ENCODE results near the gene KLHDC8B. TPM values are rescaled to one million over a fixed set of nuclear protein-coding genes. Genes with fewer than 3 reads are reported as not detected.
"Not testable (repeated sequence)": the region's sequence is repeated elsewhere in the genome, so short reads cannot be mapped to it uniquely, and the experiment has no call there.

Gene KLHDC8B
- polyA plus RNA-seq, 1 donor, result 85.6 TPM

DNA sequence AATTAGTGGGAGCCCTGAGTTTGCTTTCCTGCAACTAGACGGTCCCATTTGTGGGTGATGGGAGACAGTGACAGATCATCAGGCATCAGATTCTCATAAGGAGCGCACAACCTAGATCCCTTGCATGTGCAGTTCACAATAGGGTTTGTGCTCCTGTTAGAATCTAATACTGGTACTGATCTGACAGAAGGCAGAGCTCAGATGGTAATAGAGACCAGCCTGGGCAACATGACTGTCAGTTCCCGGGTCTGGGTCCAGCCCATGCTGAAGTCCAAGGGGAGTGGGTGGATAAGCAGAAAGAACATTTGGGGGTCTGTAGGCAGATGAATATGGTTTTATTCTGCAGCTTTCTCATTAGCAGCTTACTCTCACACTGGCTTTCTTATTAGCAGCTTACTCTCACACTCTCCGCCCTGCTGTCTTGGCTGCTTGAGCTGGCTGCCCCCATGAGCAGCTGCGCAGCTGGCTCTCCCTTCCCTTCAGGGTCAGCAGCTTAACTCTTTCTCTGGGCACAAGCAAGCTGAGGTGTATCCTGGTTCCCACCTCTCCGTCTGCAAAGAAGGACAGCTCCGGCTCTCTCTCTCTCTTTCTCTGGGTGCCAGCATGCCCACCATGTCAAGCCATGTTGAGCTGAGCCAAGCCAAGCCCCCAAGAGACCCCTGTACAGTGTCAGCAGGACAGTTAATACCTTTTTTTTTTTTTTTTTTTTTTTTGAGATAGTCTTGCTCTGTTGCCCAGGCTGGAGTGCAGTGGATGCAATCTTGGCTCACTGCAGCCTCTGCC is 46.5 kb downstream of the KLHDC8B start:
- Histone ChIP-seq H3K9me3 (ENCODE audit: control insufficient read depth, low read depth, low read length) (peaks cover 9% of the 10 kb centered on the region), H3K36me3 (ENCODE audit: control insufficient read depth, insufficient read depth, low read length) (no peaks in the 10 kb centered on the region), H3K4me3 (ENCODE audit: low read length) (no peak overlapping the region), H3K4me1 (ENCODE audit: control insufficient read depth, insufficient read depth, low read length) (no peaks in the 10 kb centered on the region), H3K27me3 (ENCODE audit: control insufficient read depth, insufficient read depth, low read length) (no peaks in the 10 kb centered on the region), H3K27ac (ENCODE audit: low read length) (no peak overlapping the region)
- no peak for DNase-seq
- no CpG with 5 or more reads among the region's 7 CpGs for WGBS (ENCODE audit: insufficient coverage, low lambda C conversion rate)

DNA sequence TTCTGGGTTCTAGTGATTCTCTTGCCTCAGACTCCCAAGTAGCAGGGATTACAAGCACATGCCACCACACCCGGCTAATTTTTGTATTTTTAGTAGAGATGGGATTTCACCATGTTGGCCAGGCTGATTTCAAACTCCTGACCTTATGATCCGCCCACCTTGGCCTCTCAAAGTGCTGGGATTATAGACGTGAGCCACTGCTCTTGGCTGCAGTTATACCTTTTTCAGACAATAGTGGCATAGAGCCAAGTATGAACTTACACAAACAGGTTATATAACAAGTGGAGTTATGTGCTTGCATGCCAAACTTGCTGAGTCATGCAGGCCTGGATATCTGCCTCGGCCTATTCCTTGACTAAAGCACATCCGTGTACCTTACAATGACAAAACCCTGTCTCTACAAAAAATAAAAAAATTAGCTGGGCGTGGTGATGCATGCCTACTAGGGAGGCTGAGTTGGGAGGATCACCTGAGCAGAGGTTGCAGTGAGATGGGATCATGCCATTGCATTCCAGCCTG is 47.1 kb downstream of the KLHDC8B start:
- not testable (repeated sequence) for H3K27ac ChIP-seq (ENCODE audit: low read length); H3K27me3 ChIP-seq (ENCODE audit: control insufficient read depth, insufficient read depth, low read length); H3K36me3 ChIP-seq (ENCODE audit: control insufficient read depth, insufficient read depth, low read length); H3K9me3 ChIP-seq (ENCODE audit: control insufficient read depth, low read depth, low read length); H3K4me1 ChIP-seq (ENCODE audit: control insufficient read depth, insufficient read depth, low read length); H3K4me3 ChIP-seq (ENCODE audit: low read length)
- no CpG with 5 or more reads among the region's 6 CpGs for WGBS (ENCODE audit: insufficient coverage, low lambda C conversion rate)
- DNase-seq, result peak; percentile 31 to 72

DNA sequence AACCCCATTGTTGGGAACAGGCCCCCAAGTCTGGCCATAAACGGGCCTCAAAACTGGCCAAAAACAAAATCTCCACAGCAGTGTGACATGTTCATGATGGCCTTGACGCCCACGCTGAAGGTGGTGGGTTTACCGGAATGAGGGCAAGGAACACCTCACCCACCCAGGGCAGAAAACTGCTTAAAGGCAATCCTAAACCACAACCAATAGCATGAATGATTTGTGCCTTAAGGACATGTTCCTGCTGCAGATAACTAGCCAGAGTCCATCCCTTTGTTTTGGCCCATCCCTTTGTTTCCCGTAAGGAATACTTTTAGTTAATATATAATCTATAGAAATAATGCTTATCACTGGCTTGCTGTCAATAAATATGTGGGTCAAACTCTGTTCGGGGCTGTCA is 47.7 kb downstream of the KLHDC8B start:
- H3K4me1 ChIP-seq (ENCODE audit: control insufficient read depth, insufficient read depth, low read length), result no peaks in the 10 kb centered on the region
- H3K9me3 ChIP-seq (ENCODE audit: control insufficient read depth, low read depth, low read length), result peaks cover 3% of the 10 kb centered on the region
- no peaks in the 10 kb centered on the region for H3K36me3 ChIP-seq (ENCODE audit: control insufficient read depth, insufficient read depth, low read length)
- WGBS (ENCODE audit: insufficient coverage, low lambda C conversion rate), result 44% methylated on average over 1 of the region's 6 CpGs
- H3K27me3 ChIP-seq (ENCODE audit: control insufficient read depth, insufficient read depth, low read length), result no peaks in the 10 kb centered on the region
- H3K4me3 ChIP-seq (ENCODE audit: low read length), result no peak overlapping the region
- H3K27ac ChIP-seq (ENCODE audit: low read length), result no peak overlapping the region
- DNase-seq, result no peak

DNA sequence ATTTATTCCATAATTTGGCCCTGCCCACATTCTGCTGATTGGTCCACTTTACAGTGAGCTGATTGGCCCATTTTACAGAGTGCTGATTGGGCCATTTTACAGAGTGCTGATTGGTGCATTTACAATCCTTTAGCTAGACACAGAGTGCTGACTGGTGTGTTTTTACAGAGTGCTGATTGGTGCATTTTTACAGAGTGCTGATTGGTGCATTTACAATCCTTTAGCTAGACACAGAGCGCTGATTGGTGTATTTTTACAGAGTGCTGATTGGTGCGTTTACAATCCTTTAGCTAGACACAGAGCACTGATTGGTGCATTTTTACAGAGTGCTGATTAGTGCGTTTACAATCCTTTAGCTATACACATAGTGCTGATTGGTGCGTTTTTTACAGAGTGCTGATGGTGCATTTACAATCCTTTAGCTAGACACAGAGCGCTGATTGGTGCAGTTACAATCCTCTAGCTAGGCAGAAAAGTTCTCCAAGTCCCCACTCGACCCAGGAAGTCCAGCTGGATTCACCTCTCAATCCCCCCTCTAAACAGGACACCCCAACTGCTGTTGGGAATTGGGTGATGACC is 49.7 kb downstream of the KLHDC8B start:
- H3K36me3 ChIP-seq (ENCODE audit: control insufficient read depth, insufficient read depth, low read length); H3K4me1 ChIP-seq (ENCODE audit: control insufficient read depth, insufficient read depth, low read length); DNase-seq; H3K9me3 ChIP-seq (ENCODE audit: control insufficient read depth, low read depth, low read length); H3K27me3 ChIP-seq (ENCODE audit: control insufficient read depth, insufficient read depth, low read length); H3K4me3 ChIP-seq (ENCODE audit: low read length); H3K27ac ChIP-seq (ENCODE audit: low read length): not testable (repeated sequence)
- no CpG with 5 or more reads among the region's 6 CpGs for WGBS (ENCODE audit: insufficient coverage, low lambda C conversion rate)

DNA sequence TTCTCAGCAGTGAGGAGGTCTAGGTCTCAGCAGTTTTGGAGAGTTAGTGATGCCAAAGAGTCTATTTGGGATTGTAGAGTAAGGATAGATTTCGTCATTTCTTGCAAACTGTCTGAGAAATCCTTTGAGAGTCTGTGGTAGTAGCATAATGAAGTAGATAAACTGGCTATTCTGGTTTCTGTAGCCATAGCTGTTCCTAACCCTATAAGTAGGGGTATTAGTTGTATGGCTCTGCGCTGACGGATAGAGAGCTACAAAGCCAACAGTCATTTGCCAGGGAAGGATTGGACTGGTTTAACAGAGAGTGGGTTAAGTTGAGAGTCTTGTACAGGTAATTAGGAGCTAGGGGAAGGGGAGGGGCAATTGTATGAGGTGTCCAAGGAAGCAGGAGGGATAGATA is 50.6 kb downstream of the KLHDC8B start:
- Histone ChIP-seq H3K4me1 (ENCODE audit: control insufficient read depth, insufficient read depth, low read length) (no peaks in the 10 kb centered on the region), H3K9me3 (ENCODE audit: control insufficient read depth, low read depth, low read length) (peaks cover 3% of the 10 kb centered on the region), H3K27ac (ENCODE audit: low read length) (no peak overlapping the region), H3K27me3 (ENCODE audit: control insufficient read depth, insufficient read depth, low read length) (no peaks in the 10 kb centered on the region), H3K36me3 (ENCODE audit: control insufficient read depth, insufficient read depth, low read length) (no peaks in the 10 kb centered on the region), H3K4me3 (ENCODE audit: low read length) (no peak overlapping the region)
- WGBS (ENCODE audit: insufficient coverage, low lambda C conversion rate), result no CpG with 5 or more reads among the region's 3 CpGs
- no peak for DNase-seq

Other genes starting within 250 kb of the KLHDC8B start
- gene P4HTM, start 181.4 kb upstream of the KLHDC8B start, polyA plus RNA-seq, result 46.5 TPM
- 187 TPM for gene WDR6, start 164.2 kb upstream of the KLHDC8B start, polyA plus RNA-seq
- 28.5 TPM for gene DALRD3, start 153.0 kb upstream of the KLHDC8B start, polyA plus RNA-seq
- 61.9 TPM for gene NDUFAF3, start 149.5 kb upstream of the KLHDC8B start, polyA plus RNA-seq
- gene IMPDH2, start 142.2 kb upstream of the KLHDC8B start, polyA plus RNA-seq, result 261 TPM
- 58.0 TPM for gene QRICH1, start 77.5 kb upstream of the KLHDC8B start, polyA plus RNA-seq
- gene QARS1, start 66.8 kb upstream of the KLHDC8B start, polyA plus RNA-seq, result 291 TPM
- gene USP19, start 50.8 kb upstream of the KLHDC8B start, polyA plus RNA-seq, result 40.4 TPM
- gene LAMB2, start 38.5 kb upstream of the KLHDC8B start, polyA plus RNA-seq, result 209 TPM
- 21.4 TPM for gene CCDC71, start 5.3 kb upstream of the KLHDC8B start, polyA plus RNA-seq
- 9.5 TPM for gene C3orf62, start 105.6 kb downstream of the KLHDC8B start, polyA plus RNA-seq
- 48.6 TPM for gene USP4, start 168.5 kb downstream of the KLHDC8B start, polyA plus RNA-seq
- 218 TPM for gene GPX1, start 186.8 kb downstream of the KLHDC8B start, polyA plus RNA-seq
- 332 TPM for gene RHOA, start 240.4 kb downstream of the KLHDC8B start, polyA plus RNA-seq
- 23.7 TPM for gene TCTA, start 240.8 kb downstream of the KLHDC8B start, polyA plus RNA-seq

Data from large intestine (tissue), 3 donors.